HG03280 (cell line): ENCODE data around the gene GNAI1.

Source experiments
- ATAC-seq: cut with Tn5 transposase; IDR thresholded peaks from one replicate; pipeline ENCODE4 v1.9.1; 2021; ENCODE audit warnings: mild to moderate bottlenecking, moderate library complexity; ENCODE audit not compliant: unreplicated experiment

Gene GNAI1

GRCh38 chr7:80131675-80132435, 2.8 kb upstream of the GNAI1 start:
- no peak for ATAC-seq

DNA sequence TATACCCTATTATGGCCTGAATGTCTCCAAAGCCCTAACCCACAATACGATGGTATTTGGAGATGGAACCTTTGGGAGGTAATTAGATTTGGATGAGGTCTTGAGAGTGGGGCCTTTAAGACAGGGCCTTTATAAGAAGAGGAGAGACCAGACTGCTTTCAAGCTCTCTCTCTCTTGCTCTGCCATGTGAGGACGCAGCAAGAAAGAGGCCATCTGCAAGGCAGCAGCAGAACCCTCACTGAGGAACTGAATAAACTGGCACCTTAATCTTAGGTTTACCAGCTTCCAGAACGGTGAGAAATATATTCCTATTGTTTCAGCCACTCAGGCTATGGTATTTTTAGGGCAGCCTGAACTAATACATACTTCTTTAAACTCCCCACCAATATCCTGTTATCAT, 2.0 kb upstream of the GNAI1 start:
- no peak for ATAC-seq

DNA sequence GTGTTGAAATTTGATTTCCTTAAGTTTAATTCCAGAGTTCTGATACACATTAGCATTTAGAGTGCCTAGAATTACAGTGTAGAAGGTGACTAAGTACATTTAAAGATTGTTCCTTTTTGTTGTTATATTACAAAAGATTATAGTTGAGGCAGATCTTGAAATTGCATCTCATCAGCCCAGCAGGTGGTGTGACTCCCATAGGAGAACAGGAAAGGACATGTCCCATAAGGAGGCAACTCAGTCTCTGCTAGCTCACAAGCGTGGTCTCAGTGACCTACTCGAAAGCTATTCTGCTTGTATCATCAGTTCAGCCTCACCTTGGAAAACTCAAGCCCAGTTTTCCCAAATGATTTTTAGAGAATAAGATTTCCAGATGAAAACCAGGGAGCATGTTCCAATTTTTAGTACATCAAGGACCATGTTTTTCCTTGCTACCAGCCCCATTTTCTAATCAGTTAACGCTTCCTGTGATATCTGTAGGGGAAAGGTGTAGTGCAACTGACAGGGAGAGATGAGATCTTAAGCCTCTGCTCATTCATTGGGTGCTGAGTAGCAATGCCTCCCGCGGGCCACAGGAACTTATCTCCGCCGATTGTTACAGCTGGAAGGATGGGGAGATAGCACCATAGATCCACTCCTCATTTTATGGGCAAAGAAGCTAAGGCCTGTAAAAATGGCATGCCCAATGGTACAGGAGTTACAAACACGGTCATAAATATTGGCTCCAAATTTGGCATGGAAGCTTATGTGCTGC, 1.1 kb upstream of the GNAI1 start:
- ATAC-seq, result no peak

DNA sequence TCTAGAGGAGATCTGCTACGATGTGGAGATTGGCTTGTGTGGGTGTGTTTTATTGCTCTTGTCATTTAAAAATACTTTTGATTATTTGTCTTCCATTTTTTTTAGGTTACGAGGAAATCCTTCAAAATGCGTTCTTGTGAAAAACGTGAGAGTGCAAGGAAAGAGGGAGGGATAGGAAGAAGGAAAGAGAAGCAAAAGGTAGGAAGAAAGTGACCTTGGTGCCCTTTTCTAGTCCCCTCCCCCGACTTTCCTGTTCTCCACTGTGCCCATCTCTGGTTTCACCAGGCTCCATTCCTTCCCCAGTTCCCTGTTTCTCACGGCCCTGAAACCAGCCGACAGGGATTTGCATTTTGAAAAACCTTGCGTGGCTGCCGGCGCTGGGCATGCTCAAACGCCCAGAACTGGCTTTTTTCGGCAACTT, 506 bp upstream of the GNAI1 start:
- ATAC-seq, result no peak

GRCh38 chr7:80135309-80136104, 876 bp downstream of the GNAI1 start:
- ATAC-seq, result peak; percentile 24

DNA sequence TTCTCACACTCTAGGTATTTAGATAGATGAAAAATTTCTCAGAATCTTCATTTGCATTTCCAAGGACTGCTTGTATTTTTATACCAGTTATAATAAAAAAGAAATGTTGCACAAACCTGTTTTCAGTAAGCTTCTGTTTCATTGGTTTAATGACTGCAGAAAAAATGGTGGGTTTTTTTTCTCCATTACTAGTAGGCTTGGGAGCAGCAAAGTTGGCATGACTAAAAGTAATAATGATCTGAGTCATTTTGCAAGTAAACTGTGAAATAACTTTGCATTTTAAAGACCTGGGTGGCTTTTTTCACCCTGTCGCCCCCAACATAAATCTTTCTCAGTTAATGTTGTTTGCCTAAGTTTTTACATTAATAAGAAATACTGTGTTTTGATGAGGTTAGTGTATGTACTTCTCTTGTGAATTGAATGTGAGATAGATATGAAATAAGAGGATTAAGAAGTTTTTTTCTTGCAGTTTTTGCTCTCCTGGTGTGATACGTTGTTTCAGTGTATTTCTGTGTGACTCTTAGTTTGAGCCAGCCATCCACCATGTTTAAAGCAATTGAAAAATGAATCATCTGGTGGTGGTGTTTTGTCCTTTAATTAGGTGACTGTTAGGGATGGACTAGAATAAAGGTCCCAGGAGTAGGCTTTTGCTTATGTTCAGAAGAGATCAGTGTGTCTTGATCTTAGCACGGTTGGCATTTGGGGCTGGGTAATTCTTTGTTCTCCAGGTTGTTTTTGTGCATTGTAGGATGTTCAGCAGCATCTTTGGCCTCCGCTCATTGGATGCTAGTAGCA, 1.8 kb downstream of the GNAI1 start:
- no peak for ATAC-seq

DNA sequence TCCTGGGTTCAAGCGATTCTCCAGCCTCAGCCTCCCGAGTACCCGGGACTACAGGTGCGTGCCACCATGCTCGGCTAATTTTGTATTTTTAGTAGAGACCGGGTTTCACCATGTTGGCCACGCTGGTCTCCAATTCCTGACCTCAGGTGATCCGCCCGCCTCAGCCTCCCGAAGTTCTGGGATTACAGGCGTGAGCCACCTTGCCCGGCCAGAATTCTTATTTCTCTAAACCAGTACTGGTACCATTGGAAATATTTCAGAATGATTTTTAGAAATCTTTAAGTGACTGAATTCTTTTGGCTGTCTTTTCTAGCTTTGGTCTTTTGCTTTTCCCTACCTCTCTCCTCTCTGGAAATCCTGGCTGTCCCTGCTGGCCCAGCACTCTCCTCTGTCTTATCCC, 2.8 kb downstream of the GNAI1 start:
- no peak for ATAC-seq

GRCh38 chr7:80139236-80139635, 4.6 kb downstream of the GNAI1 start:
- ATAC-seq, result no peak

DNA sequence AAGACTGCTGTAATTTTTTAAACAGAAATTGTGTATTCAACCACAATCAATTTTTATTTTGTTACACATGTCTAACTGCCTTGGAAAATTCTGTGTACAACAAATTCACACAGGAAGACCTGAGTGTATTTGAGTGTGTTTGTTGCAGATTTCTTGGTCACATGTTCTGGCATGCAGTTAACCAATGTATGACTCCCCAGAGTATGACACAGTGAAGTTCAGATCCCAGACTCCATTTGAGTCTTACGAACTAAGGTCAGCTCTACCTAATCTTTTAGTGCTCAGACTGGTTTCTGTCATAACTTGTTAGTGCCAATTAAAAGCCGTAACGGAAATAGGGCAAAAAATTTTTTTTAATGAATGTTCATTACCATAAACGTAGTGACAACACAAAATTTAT, 5.8 kb downstream of the GNAI1 start:
- ATAC-seq, result no peak

DNA sequence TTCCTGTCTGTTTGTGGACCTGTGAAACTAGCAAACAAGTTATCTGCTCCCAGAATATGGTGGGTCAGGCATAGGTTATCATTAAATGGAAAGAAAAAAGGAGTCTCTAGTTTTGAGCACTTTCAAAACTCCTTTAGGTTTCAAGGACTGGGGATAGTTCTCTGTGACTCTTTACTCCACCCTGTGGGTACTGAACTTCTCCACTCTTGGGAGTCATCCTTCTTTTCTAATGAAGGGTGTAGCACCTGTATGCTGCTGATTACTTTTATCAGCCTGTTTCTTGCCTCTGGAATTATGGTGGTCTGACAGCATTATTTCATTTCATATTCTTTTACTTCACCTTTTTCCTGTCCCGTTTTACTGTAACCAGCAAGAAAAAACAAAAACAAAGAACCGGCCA, 6.7 kb downstream of the GNAI1 start:
- ATAC-seq, result no peak

- no peak for ATAC-seq
Measured at GRCh38 chr7:80142853-80143580, 8.4 kb downstream of the GNAI1 start.

DNA sequence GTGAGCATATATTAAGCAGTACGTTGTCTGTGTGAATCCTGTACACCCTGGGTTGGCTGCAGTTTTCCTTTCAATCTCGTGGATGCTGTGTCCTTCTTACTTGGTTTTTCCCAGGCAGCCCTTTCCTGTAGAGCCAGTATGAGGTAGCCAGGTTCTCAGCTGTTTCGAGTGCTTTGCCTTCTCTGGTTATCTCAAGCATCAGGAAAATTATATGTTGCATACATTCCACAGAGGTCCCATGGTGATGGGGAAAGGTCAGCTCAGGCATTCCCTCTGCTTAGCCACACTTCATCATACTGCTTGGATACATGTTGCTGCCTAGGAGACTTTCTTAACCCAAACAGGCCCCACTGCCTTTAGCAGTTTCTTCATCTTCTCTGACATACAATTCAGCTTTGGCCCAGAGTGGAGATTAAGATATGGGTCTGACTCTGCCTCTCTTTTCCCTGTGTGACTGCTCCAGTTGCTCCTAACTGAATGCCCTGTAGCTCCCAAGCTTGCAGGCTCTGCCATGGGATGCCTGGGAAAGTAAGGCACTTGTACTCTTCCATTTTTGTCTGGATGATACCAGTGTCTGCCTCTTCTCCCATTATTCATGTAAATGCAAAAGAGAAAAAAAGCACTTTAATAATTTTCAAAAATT, 11.3 kb downstream of the GNAI1 start:
- ATAC-seq, result no peak

DNA sequence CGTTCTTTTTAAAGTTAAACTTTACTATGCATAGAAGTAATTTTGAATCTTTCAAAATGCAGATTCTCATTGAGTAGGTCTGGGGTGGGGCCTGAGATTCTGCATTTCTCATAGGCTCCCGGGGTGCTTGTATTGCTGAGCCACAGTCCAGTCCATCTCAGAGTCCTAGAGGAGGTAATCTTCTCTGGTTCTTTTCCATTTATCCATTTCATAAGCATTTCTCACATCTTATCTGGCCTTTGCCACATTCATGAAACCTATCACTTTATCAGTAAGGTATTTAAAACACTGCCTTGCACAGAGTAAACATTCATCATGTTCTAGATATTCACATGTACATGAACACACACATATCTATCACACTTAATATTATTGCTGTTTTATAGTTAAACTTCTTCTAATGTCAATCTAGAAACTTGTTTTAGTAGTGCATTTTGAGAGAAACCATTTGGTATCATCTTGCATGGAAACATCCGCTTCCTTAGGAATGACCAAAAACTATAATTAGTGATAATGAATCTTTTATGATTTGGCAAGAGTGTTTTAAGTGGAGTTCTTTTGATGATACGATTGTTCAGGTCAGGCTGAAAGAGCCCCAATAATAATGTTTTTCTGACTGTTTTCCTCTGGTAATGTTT, 12.0 kb downstream of the GNAI1 start:
- no peak for ATAC-seq

- ATAC-seq, result no peak
Measured at GRCh38 chr7:80147543-80148391, 13.1 kb downstream of the GNAI1 start.

- no peak for ATAC-seq
Measured at GRCh38 chr7:80150611-80151273, 16.1 kb downstream of the GNAI1 start.

GRCh38 chr7:80151274-80151665, 16.6 kb downstream of the GNAI1 start:
- ATAC-seq, result no peak

- no peak for ATAC-seq
Measured at GRCh38 chr7:80153446-80153845, 18.8 kb downstream of the GNAI1 start.
